Esophagus (tissue), 2 donors: ENCODE measurements around the gene TNFRSF4. TPM values are rescaled to one million over a fixed set of nuclear protein-coding genes. Genes with fewer than 3 reads are reported as not detected.

Source experiments
- H3K27ac ChIP-seq, 2 donors: one replicate each; pipeline ENCODE4 v1.5.1; 2013; ENCODE audit warnings: low read depth in 2 of 2, mild to moderate bottlenecking in 2 of 2, inconsistent platforms in 1 of 2, low read length in 1 of 2, moderate library complexity in 1 of 2
- H3K27me3 ChIP-seq, 2 donors: one replicate each; pipeline ENCODE4 v1.6.1; 2013; ENCODE audit warnings: low read length in 2 of 2, control low read depth in 1 of 2, mild to moderate bottlenecking in 1 of 2; ENCODE audit not compliant: insufficient read depth in 2 of 2, control insufficient read depth in 1 of 2
- H3K36me3 ChIP-seq, 2 donors: one replicate each; pipeline ENCODE4 v1.6.1; 2013; ENCODE audit warnings: low read length in 1 of 2; ENCODE audit not compliant: control insufficient read depth in 2 of 2, insufficient read depth in 2 of 2
- H3K4me1 ChIP-seq, 2 donors: one replicate each; pipeline ENCODE4 v1.6.1; 2013; ENCODE audit warnings: low read length in 1 of 2; ENCODE audit not compliant: control insufficient read depth in 2 of 2, insufficient read depth in 2 of 2
- H3K4me3 ChIP-seq, 2 donors: one replicate each; pipeline ENCODE4 v1.5.1; 2013; ENCODE audit warnings: low read length in 2 of 2, mild to moderate bottlenecking in 2 of 2, low read depth in 1 of 2, moderate library complexity in 1 of 2
- H3K9me3 ChIP-seq, 2 donors: one replicate each; pipeline ENCODE4 v1.6.1; 2013; ENCODE audit warnings: mild to moderate bottlenecking in 2 of 2, low read depth in 1 of 2, low read length in 1 of 2, moderate library complexity in 1 of 2; ENCODE audit not compliant: control insufficient read depth in 2 of 2, insufficient read depth in 1 of 2
- WGBS, 2 donors: extraction: QIAGEN DNeasy Blood & Tissue Kit; methylation state at CpG; one replicate each; pipeline ENCODE4 v1.1.7; 2013; 5-methylcytosine and 5-hydroxymethylcytosine counted together
- polyA plus RNA-seq, 2 donors: library from polyadenylated mRNA; stranded (reverse); fragments of 200-250 nt; gene quantifications; one replicate each; pipeline ENCODE4 v1.2.3, GENCODE V29; 2013
- donor health status: healthy with polysubstance abuse.
- donor health status: Bipolar disorder and iron deficiency.

TNFRSF4 gene
- polyA plus RNA-seq, 2 donors: 0.73 to 1.1 TPM

GRCh38 chr1:1220197-1220596, 6.2 kb upstream of the TNFRSF4 start:
- Histone ChIP-seq H3K9me3 (peaks cover 0 to 3% of the 10 kb centered on the region in 2 donors), H3K4me3 (no peak overlapping the region), H3K27me3 (no peaks in the 10 kb centered on the region), H3K4me1 (peaks cover 8 to 19% of the 10 kb centered on the region in 2 donors), H3K36me3 (peaks cover 16 to 71% of the 10 kb centered on the region in 2 donors), H3K27ac (no peak overlapping the region)
- 89 to 90% methylated on average over 24 of the region's 24 CpGs for WGBS, 2 donors

GRCh38 chr1:1219341-1219740, 5.4 kb upstream of the TNFRSF4 start:
- Histone ChIP-seq H3K4me3 (no peak overlapping the region), H3K27me3 (no peaks in the 10 kb centered on the region), H3K36me3 (peaks cover 14 to 64% of the 10 kb centered on the region in 2 donors), H3K9me3 (peaks cover 0 to 3% of the 10 kb centered on the region in 2 donors), H3K4me1 (peaks cover 6 to 16% of the 10 kb centered on the region in 2 donors), H3K27ac (no peak overlapping the region)
- whole genome bisulfite sequencing, 2 donors: 86% methylated on average over 20 of the region's 20 CpGs

DNA sequence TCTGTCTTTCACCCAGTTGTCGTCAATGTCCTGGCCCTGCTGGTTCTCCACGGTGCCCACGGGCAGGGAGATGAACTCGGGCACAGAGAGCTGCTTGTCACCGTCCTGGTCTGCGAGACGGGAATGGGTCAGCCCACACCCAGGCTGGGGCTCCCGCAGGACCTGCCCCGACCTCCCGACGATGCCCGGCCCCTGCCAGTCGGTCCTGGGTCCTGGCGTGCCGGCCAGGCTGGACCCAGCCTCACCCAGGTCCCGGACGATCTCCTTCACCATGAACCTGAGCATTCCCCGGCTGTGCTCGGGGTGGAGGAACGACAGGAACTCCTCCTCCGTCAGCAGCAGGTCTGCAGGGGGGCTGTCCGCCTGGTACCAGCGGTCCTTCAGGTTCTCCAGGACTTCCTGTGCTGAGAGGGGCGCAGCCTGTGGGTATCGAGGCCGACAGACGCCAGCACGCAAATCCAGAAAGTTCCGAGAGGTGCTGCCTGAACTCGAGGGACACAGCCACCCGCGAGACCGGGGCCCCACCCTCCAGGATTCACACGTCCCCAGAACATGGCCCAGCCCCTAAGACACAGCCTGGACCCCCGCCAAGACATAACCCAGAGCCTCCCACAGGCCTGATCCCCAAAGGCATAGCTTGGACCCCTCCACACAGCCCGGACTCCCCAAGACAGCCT, 4.7 kb upstream of the TNFRSF4 start:
- peaks cover 14 to 60% of the 10 kb centered on the region in 2 donors for H3K36me3 ChIP-seq
- H3K4me3 ChIP-seq: no peak overlapping the region
- H3K27ac ChIP-seq: no peak overlapping the region
- H3K9me3 ChIP-seq: peaks cover 0 to 3% of the 10 kb centered on the region in 2 donors
- 91 to 94% methylated on average over 36 of the region's 36 CpGs for WGBS, 2 donors
- H3K4me1 ChIP-seq: peaks cover 6 to 18% of the 10 kb centered on the region in 2 donors
- H3K27me3 ChIP-seq: no peaks in the 10 kb centered on the region

DNA sequence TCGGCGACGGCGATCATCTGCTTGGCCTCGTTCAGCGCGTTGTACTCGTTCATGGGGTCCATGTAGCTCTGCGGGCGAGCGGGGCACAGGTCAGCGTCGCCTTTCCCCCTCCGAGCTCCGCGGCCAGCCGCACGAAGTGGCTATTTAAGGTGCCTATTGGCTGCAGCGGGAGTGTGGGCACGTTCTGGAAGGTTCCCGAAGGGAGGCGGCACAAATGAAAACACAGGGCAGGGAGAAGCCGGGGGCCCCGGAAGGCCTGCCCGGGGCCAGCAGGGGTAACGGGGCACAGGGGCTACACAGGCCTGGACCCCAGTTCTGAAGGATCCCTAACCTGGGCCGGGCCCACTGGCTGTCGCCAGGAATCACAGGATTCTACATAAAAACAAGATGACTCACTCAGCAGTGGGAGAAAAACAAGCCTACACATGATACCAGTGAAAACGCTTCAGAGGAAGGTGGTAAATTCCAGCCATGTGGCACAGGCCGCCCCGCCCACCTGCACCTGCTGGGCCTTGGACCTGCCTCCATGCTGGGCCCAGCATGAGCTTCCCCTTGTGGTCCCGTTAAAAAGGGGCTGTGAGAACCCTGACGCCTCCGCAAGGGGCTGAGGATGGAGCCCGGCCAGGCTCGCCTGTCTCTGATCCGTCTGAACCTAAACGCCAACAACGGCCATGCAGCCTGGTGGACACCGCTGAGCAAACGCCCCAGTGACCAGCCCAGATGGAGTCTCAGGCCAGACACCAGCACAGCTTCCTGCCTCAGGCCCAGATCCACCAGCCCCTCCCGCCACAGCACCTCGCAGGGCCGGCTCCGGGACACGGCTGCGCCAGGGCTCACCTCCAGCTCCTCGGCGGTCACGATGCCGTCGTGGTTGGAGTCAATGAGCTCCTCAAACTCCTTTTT, 3.9 kb upstream of the TNFRSF4 start:
- H3K9me3 ChIP-seq: peaks cover 0 to 2% of the 10 kb centered on the region in 2 donors
- H3K27me3 ChIP-seq: no peaks in the 10 kb centered on the region
- no peak overlapping the region for H3K27ac ChIP-seq
- peaks cover 14 to 53% of the 10 kb centered on the region in 2 donors for H3K36me3 ChIP-seq
- no peak overlapping the region for H3K4me3 ChIP-seq
- 81 to 84% methylated on average over 52 of the region's 52 CpGs for WGBS, 2 donors
- H3K4me1 ChIP-seq: peaks cover 6 to 23% of the 10 kb centered on the region in 2 donors

GRCh38 chr1:1216770-1217620, 3.0 kb upstream of the TNFRSF4 start:
- no peak overlapping the region for H3K27ac ChIP-seq

DNA sequence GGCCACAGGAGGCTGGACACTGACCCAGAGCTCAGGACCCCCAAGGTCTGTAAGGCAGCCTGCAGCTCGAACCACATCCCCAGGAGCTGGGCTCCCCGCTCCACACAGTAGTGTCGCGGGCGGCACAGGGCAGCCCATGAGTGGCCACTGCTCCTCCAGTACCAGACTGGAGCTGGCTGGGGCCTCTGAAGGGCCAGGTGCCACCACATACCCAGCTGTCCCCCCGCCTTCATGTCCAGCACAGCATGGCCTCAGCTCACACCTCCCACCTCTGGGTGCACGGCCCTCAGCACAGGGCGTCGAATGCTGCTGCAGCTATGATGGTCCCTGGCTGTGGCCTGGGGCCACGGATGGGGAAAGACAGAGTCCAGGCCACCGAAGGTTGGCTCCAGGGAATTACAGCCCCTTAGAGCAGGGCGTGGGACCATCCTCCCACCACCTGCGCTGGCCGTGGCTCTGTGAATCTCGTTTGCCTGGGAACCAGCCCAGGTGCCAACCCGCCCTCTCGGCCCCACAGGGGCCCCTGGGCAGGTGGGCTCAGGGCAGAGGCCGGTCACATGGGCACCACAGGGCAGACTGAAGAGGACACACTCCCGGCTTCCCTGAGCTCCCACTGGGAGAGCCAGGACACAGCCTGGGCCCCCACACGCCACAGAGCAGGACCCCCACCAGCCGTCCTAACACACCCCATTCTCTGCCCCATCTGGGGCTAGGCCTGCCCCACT, 2.1 kb upstream of the TNFRSF4 start:
- no peaks in the 10 kb centered on the region for H3K9me3 ChIP-seq
- WGBS, 2 donors: 86 to 90% methylated on average over 18 to 21 of the region's 21 CpGs
- peaks cover 7 to 44% of the 10 kb centered on the region in 2 donors for H3K36me3 ChIP-seq
- no peak overlapping the region for H3K4me3 ChIP-seq
- no peaks in the 10 kb centered on the region for H3K27me3 ChIP-seq
- no peak overlapping the region for H3K27ac ChIP-seq
- peaks cover 4 to 18% of the 10 kb centered on the region in 2 donors for H3K4me1 ChIP-seq

More at GRCh38 chr1:1216770-1217620, 3.0 kb upstream of the TNFRSF4 start:
- Histone ChIP-seq H3K4me3 (no peak overlapping the region), H3K36me3 (peaks cover 10 to 47% of the 10 kb centered on the region in 2 donors), H3K4me1 (peaks cover 4 to 18% of the 10 kb centered on the region in 2 donors), H3K9me3 (no peaks in the 10 kb centered on the region), H3K27me3 (no peaks in the 10 kb centered on the region)
- 89 to 92% methylated on average over 58 to 74 of the region's 74 CpGs for WGBS, 2 donors

DNA sequence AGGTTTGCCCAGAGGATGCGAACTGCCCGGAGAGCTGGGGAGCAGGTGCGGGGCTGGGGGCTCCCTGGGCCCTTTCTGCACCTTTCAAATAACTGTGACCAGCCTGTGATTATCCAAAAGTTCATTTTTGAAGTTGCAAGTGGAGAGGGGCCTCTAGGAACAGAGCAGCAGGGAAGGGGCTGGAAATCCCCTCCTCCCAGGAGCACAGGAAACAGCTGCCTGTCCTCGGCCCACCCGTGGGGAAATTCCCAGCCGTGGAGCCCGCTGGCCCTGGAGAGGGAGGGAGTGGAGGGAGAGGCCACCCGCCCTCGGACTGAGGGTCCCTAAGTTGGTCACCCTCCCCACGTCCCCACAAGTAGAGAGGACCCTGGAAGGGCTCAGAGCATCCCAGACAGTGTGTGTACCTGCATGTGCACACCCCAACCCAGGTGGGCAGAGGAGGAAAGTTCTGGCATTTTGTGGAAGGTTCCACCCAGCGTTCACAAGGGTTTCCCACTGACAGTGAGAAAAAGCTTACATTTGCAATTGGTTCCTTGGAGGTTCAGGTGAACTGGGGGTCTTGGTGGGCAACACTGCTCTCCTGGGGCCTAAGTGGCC, 1.2 kb upstream of the TNFRSF4 start:
- H3K4me3 ChIP-seq: no peak overlapping the region
- H3K4me1 ChIP-seq: peaks cover 4 to 18% of the 10 kb centered on the region in 2 donors
- 53 to 58% methylated on average over 11 of the region's 11 CpGs for WGBS, 2 donors
- H3K9me3 ChIP-seq: no peaks in the 10 kb centered on the region
- H3K36me3 ChIP-seq: peaks cover 4 to 38% of the 10 kb centered on the region in 2 donors
- H3K27me3 ChIP-seq: no peaks in the 10 kb centered on the region
- H3K27ac ChIP-seq: no peak overlapping the region

DNA sequence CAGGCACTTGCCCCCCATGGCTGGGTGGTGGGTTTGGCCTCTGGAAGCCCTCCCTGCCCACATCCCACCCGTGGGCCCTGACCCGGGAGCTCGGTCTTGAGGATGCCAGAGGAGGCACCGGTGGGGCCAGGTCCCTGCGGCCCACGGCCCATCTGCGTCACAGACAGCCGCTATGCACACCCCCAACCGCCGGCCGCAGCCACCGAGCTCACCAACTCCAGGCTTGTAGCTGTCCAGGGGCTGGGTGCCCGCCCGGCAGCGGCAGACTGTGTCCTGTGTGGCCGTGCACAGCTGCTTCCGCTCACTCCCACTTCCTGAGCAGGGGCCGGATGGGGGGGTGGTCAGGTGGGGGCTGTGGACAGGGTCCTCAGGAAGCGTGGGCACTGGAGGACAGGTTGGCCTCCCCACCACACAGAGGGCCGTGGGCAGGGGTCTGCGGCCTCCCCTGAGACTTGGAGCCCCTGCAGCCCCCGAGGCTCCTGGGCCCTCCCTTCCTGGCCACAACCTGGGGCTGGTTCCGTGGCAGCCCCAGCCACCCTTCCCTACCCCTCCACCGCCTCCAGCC, 1.1 kb downstream of the TNFRSF4 start:
- H3K4me3 ChIP-seq: peak overlapping the region in 1 of 2 donors; percentile 22
- no peaks in the 10 kb centered on the region for H3K9me3 ChIP-seq
- whole genome bisulfite sequencing, 2 donors: 55 to 56% methylated on average over 22 to 24 of the region's 24 CpGs
- H3K4me1 ChIP-seq: peaks cover 3 to 16% of the 10 kb centered on the region in 2 donors
- H3K36me3 ChIP-seq: peaks cover 0 to 17% of the 10 kb centered on the region in 2 donors
- peak overlapping the region in 1 of 2 donors; percentile 16 for H3K27ac ChIP-seq
- no peaks in the 10 kb centered on the region for H3K27me3 ChIP-seq
